NCI-H524 (cell line): ENCODE measurements around the gene NRCAM.

Source experiments
- DNase-seq, 2 experiments: peaks; one replicate each; lab custom pipeline; 2025; lab: John Stamatoyannopoulos, UW

Gene NRCAM

DNA sequence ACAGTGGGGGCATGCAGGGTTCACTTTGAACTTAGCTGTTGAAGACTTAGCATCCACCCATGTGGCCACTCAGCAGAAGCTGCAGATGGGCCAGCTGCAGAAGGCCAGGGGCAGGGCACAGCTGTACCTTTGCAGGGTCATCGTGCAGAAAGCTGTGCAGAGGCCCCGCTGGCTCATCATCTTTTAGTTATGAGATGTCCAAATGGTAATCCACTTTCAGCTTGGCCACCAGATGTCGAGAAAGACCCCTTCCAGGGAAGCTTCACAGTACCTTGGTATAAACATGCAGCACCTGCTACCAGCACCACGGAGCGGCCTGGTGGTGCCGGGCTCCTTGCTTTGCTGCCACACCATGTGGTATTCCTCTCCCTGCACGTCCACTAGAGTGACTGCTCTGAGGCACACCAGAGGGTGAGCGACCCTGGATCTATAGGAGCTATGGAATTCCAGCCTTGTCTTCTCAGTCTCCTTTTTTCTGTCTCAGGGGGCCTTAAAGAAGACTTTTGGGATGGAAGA, 251.9 kb downstream of the NRCAM start:
- peak; percentile 37 to 84 for DNase-seq

DNA sequence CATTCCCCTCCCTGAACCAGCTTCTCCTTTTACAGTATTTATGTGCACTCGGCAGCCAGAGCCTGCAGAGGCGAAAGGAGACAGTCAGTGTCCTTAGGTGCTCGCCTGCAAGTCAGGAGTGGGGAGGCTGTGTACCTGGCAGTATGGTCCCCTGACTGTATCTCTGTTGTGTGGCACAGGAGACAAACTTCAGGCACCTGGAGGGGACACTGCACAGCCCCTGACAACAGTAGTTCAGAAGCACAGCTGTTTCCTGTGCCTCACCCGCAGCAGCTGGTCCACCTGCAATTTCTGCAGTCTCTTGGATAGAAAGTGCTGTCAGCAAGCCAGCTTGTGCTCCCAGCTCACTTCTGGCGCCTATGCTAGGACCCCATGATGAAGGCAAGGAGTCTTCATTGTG, 252.7 kb downstream of the NRCAM start:
- peak in 1 of 2 experiments; percentile 50 for DNase-seq

DNA sequence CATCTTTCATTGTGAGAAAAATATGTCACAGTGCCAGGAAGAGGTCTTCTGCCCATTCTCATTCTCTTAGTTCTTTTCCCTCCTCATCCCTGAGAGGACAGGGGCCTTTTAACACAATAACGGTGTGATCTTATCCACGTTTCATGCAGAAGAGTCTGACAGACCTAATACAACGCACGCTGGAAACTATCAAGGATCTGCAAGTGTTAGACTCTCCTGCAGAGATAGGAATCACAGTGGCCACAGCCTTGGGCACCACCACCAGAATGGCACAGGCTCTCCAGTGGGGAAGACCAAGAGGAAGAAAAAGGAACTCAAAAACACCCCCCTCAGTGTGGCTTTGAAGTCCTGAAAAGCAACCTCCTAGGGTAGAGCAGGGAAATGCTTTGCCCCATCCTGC, 253.5 kb downstream of the NRCAM start:
- DNase-seq, result no peak

DNA sequence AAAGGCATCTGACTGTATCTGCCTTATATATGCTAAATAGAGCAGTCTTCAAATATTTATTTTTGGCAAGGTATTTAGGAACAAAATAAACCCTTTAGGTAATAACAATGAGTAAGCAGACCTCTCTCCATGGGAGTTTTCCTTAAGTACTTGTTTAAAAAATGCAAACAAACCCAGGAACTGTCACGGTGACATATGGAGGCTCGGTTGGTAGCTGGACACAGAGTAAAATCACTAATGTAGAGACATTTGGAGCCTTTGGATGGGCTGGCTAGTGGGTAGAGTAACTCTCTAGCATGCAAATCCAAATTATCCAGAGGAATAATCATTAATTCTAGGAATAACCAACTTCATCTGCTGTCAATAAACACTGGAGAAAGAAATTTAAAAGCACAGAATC, 254.5 kb downstream of the NRCAM start:
- DNase-seq, result peak in 1 of 2 experiments; percentile 3

DNA sequence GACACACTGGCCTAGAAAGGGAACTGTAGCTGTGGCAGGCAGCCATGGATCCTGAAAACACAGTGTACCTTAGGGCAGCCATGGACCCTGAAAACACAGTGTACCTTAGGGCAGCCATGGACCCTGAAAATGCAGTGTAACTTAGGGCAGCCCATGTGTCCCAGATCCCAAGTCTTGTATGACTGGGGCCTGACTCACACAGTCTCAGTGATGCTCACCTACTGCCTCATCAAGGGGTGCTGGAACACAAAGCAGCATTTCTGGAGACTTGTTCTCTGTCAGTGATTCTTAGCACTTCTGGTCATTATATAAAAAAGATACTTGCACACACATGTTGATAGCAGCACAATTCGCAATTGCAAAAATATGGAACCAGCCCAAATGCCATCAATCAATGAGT, 255.9 kb downstream of the NRCAM start:
- DNase-seq, result no peak

DNA sequence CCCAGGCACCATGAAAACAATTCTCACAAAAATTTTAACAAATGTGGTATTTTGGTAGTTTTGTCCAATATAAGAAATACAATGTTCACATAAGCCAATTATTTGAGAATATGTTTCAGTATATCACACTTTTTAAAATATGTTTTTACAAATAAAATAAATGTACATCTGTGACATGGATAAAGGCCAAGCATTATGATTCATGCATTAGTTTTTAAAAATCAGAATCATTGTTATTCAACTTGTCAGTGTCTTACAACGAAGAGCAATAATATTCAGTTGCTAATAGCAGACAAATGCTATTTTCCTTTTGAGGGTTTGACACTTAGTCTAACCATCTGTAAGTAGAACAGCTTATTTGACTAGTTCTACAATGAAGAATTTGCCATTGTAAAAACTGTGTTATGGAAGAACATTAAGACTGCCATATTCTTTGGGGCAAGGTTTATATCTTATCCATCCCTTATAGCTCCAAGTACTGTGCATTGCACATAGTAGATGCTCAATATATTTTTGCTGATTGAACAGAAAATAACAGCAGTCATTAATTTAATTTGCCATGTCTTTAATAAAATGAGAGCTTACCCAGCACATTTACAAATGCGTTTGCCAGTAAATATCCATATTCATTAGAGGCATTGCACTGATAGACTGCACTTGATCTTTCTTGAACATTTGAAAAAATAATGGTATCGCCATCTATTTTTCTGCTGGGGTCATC, 258.7 kb downstream of the NRCAM start:
- no peak for DNase-seq

DNA sequence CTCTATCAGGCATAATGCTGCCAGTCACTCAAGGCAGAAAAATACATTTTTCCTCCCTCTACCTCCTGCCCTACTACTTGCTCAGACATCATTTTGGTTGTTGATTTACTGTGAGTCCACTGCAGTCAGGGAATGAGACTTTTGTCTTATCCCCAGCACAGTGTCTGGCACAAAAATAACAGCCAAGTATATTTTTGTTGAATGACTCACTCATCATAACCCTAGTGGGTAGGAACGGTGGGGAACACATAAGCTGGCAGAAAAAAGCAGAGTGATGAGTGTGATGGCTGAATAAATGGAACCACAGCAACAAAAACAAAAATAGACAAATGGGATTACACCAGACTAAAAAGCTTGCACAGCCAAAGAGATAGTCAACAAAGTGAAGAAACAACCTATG, 260.2 kb downstream of the NRCAM start:
- DNase-seq, result no peak

DNA sequence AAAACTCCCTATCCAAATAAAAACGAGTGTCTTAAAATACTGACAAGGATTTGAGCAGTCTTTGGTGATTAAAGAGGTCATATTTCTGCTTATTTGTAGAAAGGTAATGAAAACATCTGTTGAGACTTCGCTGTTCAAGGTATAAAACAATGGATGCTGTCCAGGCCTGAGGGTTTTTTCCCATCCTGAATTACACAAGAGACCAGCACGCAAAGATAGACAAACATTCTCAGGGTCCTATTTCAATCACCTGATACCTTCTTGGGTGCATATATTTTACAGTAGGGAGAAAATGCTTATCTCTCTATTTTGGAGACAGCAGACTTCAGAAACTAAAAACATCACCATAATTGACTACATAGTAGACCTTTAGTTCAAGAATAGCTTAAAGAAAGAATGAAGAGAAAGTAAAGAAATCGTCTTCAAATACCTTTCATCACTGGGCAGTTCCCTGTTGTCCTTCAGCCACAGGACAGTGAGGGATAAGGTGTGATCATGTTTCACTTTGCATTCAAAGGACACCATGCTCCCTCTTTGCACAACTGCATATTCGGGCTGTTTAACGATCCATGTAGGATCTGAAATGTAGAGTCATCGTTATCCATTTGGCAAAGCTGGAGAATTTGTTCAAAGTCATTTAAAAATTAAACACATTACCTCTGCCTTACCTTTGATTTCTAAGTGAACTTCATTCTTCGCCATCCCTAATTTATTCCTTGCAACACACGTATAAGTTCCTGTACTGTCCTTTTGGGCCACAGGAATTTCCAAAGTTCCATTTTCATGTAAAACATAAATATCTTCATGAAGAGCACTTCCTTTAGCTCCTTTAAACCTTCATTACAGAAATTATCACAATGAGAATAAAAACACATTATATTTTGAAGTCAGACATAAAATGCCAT, 262.4 kb downstream of the NRCAM start:
- peak in 1 of 2 experiments; percentile 60 for DNase-seq

DNA sequence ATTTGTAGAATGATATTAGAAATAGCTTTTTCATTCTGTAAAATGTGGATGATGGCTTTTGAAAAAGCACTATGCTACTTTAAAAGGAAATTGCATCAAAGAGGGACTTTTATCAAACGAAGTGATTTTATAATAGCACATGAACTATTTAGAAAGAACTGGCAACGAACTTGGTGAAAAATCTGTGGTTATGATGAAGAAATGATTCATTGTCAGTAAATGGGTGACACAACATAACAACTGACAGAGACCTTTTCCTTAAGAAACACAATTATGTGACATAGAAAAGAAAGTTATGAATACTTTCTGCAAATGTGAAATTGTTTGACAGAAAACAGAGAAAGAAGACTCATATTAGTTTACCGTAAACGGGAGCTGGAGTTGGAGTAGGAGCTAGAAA, 265.3 kb downstream of the NRCAM start:
- DNase-seq, result no peak

DNA sequence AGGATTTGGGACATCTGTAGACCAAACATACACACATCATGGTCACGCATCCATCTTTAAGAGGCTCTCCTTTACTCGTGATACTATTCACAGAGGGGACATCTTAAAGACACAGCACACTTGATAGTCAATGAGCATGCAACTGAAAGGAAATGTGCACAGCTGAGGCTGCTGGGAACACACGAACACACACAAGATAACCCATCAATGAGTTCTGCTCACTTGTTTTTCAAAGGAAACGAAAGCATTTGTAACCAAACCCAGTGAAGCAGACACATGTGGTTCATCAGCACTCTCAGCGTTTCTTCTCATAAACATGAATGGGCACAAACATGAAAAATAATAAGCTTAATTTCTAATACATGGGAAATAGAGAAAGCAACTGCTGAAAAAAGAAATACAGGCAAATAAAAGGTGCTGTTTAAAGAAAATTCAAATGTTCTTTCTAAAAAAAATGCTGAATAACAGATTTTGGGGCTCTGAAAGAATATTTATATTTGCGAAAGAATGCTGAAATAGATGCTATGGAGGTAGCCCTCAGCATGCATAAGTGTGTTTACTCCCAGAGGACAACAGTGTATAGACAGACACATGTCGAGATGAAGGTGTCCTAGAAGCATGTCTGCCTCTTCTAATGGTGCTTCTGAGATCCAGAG, 266.4 kb downstream of the NRCAM start:
- no peak for DNase-seq

DNA sequence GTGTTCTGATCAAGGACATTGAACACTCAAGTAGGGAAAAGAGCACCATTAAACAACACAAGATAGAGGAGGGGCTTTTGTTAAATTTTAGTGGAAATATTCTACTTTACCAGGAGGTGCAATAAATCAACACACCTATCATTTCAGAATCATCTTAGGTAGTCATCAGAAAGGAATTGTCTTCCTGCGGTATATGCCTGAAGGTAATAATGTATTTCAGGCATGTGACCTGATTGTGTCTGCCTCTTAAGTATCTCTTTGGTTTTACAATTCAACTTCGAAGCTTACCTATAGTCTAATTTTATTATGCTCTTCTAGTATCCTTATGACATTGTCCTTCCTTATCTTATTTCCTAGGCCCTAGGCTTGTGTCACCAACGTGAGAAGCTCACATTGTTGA, 267.5 kb downstream of the NRCAM start:
- no peak for DNase-seq

DNA sequence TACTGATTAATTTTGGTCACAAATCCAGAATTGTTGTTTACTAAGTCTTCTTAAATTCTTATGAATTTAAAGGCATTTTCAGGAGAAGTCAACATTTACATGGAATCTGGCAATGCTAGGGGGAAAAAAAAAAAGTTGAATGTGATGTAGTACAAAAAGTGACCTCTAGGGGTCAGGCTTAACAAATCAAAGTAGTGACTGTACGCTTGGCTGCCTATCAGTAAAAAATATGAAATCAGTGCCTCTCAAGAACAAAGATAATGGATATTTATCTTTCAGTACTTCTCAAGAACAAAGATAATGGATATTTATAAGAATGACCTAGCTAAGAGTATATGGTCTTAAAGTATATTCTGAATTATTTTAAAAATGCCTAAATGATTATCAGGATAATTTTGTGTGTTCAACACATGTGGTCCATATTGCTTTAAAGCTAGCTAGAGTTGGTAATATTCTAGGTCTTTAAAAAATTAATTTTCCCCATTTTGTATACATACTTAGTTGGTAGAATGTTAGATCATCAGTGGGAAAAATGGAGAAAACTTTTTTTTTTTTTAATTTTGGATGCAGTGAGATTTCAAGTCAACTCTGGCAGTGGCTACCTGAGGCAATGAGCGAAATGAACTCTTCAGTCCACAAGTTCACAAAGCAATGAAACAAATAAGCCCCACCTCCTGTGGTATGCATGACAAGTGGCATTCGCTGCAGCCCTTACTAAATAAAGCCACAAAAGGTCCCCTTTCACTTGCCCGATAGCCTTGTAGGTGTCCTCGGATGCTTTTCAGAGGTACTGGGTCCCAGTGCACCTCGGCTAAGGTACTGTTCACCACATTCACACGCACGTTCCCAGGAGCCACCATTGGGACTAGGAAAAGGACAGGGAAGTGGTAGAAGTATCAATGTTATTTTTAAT, 274.9 kb downstream of the NRCAM start:
- peak; percentile 33 to 59 for DNase-seq

DNA sequence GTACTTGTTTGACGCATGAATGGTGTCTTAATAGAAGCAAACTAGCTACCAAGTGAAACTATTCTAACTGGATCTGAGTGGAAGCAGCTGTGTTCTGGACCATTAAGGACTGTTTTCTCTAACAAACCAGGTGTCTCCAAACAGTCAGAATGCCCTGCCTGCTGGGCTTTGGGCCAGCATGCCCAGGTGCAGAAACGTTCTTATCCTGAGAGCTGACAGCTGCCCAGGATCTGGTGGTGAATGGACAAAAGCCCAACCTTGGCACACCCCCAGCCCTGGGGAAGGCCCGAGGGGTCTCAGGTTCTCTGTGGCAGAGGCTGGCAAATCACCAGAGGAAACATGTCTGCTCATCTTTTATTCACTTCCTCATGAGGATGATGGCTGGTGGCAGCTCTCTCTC, 277.8 kb downstream of the NRCAM start:
- peak; percentile 72 to 86 for DNase-seq

DNA sequence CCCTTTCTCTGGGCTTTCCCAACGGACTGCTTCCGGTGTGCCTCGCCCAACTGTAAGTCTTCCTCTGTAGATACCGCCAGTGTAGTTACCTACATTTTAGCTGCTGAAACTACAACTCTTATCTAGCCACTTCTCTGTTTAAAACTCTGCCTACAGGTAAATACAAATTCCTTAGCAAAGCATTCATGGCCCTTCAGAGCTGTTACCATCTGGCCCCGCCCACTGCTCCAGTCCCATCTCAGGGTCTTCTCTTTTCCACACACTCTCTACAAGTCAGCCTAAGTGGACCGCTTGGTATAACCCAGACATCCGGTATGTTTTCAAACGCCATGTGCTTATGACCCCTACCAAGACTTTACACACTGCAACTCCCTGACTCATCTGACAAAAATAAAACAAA, 285.1 kb downstream of the NRCAM start:
- DNase-seq, result no peak

DNA sequence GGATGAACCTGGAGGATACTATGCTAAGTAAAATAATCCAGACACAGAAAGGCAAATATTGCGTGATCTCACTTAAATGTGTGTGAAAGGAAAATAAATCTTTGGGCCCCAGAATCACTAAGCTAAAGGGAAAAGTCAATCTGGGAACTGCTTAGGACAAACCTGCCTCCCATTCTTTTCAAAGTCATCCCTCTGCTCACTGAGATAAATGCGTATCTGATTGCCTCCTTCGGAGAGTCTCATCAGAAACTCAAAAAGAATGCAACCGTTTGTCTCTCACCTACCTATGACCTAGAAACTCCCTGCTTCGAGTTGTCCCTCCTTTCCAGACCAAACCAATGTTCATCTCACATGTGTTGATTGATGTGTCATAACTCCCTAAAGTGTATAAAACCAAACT, 286.0 kb downstream of the NRCAM start:
- no peak for DNase-seq

DNA sequence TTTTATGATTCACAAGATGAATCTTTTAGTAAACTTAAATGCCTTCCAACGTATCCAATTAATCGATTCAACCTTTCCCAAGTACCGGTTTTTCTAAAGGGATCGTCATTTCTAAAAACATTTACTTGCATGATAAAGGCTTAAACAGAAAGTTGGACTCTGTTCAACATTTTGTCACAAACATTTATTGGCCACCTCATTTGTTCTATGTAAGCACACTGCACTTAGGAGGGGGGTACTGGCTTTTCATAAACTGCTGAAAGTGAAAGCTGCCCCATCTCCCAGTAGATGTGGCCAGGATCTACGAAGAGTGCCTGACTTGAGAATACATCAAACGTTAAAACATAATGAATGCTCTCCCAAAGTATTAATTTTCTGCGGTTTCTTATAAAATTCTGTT, 288.8 kb downstream of the NRCAM start:
- no peak for DNase-seq

DNA sequence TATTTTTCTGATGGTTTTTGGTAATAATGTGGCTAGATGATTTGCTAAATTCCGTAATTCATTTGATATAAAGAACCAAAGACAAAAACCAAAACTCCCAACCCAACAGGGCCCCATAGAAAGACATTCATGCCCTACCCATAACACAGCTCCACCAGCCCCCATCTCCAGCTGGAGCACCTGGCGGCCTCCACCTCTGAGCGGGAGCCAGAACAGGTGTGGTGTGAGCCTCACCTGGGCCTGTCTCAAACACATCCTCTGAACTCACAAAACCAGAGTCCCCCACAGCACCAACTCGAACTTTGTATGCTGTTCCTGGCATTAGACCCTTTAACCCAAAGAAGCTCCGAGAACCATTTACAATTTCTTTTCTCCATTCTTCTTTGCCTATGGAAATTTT, 289.5 kb downstream of the NRCAM start:
- DNase-seq, result no peak

DNA sequence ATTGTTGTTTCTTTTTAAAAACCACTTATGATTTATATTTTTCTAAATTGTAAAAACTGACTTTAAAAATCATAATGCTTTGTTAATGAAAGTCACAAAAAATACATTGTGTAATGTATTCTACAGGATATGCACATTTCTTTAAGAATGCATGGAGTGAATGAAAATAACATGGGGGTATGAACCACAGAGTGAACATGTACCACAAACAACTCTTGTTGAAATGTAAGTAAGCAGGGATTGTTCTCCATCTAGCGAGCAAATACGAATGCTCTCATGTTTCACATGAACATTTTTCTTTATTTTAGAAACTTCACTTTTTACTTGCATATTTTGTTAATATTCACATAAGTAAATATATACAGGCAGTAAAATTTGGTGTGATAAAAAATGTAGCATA, 290.5 kb downstream of the NRCAM start:
- DNase-seq, result no peak

DNA sequence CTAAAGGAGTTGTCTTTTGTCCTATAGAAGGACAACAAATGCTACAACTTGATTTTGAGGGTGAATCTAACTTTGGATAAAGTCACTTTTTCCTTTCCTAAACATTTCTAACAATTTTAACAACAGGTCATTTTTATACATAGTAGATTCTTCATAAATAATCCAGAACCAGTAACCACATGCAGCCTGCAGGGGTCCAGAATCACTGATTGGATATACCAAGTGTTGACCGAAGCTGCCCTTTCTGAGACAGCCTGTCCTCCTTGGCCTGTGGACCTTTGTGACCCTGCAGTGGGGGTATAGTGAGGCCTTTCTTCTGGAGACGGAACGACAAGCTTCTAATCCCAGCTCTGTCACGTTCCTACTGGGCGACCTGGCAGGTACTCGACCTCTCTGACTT, 291.3 kb downstream of the NRCAM start:
- DNase-seq, result no peak

DNA sequence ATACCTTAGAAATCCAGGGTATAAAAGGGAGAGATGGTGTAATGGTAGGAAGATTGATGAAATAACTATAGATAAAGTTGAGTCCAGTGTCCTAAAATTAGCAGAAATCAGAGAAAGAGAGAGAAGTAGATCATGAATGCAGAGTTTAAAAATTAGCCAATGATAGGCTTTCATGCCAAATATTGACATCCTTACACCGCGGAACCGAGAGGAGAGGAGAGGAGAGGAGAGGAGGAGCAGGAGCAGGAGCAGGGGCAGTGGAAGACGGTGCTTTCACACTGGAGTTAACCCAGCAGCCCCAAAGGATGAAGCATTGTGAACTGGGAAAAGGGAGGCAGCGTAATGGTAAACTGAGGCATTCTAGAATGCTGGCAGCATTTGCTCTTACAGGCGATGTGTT, 291.9 kb downstream of the NRCAM start:
- DNase-seq, result no peak

DNA sequence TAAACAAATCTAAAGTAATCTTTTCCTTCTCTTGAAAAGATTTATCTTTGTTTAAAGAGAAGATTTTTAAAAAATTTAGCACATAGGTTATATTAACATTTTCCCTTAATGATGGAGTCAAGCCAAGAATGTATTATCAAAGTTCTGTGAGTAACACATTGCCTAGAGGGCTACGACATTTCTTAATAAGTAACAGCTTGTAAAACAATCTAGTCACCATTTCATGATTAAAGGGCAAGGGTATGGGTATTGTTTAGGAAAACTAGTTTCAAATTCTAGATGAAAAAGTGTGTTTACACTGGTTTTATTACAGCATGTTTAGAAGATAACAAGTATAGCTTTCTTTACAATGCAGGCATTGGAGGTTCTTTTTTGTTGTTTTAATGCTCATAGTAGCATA, 297.5 kb downstream of the NRCAM start:
- DNase-seq, result no peak
